GM21723 (cell line): ENCODE results near the gene TAT.

Experiments used
- ATAC-seq: cut with Tn5 transposase; IDR thresholded peaks from one replicate; pipeline ENCODE4 v1.9.1; 2021; ENCODE audit warnings: mild to moderate bottlenecking, moderate library complexity; ENCODE audit not compliant: unreplicated experiment

TAT gene

DNA sequence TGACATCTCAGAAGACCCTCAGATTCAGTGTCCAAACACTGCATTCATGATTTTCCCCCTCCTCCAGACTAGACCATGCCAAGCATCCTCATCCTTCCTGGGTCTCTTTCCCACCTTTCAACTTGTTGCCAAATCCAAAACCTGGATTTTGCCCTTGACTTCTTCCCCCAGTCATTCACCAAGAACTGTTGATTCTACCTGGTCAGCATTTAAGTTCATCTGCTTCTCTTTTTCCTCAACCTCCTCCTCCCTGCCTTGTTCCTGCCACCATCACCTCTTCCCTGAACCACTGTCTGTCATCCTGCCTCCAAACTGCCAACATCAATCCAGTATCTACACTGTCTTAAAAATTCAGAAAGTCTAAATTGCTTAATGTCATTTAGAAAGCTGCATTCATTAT, 29.7 kb downstream of the TAT start:
- ATAC-seq: no peak

GRCh38 chr16:71542377-71542776, 34.5 kb downstream of the TAT start:
- ATAC-seq: peak; percentile 68

- peak; percentile 72 for ATAC-seq
These were observed 39.2 kb downstream of the TAT start for GRCh38 chr16:71537643-71538042.

- no peak for ATAC-seq
These were observed 40.0 kb downstream of the TAT start for GRCh38 chr16:71536752-71537499.

- no peak for ATAC-seq
These were observed 44.5 kb downstream of the TAT start for GRCh38 chr16:71532366-71532765.

GRCh38 chr16:71528863-71529262, 48.0 kb downstream of the TAT start:
- no peak for ATAC-seq

DNA sequence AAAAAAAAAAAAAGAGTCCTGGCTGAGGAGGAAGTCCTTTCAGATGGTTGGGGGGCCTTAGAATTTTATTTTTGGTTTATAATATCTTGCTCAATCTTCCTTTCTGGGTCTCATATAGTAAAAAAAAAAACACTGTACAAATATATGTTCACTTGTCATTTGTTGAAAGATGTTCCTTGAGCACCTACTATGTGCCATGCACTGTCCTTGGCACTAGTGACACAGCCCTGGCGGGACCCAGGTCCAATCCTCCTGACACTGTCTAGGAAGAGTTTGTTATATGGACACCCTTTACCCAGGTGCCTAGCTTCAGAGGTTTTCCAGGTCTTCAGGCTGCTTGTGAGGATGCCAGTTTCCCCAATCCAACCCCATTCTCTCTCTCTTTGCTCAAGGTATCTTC, 48.6 kb downstream of the TAT start:
- no peak for ATAC-seq

DNA sequence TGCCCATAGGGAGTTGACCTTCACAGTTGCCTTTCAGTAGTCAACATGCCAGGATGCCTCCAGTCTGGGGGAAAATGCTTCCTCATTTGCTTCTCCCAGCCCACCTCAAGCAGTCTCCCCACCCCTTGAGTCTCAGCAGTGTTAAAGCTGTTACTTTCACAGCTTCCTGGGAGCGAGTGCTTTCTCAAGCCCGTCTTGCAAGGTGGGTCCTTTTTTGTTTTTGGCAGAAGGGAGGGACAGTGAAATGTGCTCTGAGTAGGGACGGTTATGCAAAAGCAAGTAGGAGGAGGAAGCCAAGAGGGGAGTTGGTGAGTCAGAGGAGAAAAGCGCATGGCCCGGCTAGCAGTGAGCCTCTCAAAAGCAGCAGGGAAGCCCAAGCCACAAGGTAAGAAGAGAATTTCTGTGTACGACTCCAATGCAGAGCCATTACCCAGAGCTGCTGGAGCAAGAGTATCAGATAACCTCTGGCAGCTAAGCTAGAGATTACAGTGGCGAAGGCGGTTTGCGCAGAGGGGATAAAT, 50.7 kb downstream of the TAT start, which contains the start of gene CHST4:
TSS of gene CHST4 (plus strand) at position 316 of the 521 bp plus-strand sequence. CDS start 10,252 bp downstream, outside the sequence.
- ATAC-seq: peak; percentile 79

DNA sequence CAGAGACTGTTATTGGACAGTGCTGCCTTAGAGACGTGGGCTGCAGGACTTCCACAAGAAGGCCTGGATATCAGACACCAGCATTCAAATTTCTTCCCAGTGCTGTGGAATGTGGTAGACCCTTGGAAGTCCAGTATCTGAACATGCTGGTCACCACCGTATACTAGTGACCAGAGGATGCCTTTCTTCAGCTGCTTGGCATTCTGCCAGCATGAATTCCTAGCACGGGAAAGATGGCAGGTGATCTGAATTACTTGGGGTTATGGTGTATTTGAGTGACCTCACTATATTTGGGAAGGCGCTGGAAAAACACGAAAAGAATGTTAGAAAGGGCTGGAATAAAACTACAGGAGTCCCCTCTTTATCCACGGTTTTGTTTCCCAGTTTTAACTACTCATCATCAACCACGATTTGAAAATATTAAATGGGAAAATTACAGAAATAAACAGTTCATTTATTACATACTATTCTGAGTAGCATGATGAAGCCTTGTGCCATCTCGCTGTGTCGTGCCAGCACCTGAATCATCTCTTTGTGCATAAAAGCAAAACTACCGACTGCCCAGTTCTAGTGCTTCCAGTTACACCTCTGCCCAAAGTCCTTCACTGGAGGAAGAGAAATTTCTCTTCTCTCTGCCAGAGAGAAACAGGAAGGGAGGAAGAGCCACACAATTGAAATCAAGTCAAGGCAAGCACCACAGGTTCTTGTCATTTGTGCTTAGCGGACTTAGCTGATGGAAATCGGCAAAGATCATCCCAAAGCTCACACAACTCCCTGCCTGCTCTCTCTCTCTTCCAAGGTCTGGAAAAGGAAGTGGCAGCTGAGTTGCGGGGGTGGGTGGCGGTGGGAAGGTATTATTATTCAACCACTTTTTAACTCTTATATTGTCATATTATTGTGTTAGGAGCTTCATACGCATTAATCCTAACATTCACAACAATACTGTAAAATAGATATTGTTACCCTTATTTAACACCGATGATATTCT, 52.0 kb downstream of the TAT start:
- no peak for ATAC-seq

GRCh38 chr16:71520550-71520949, 56.3 kb downstream of the TAT start:
- ATAC-seq: no peak
